NB4 (cell line): ENCODE measurements around the gene TRMT1.

Source experiments
- DNase-seq: peaks from one replicate; pipeline ENCODE4 v3.0.0; 2010; ENCODE audit warnings: low read depth
- H3K4me3 ChIP-seq: one replicate; pipeline ENCODE4 v1.5.1; 2011; ENCODE audit warnings: mild to moderate bottlenecking, low read depth, low read length, moderate library complexity
- MYC ChIP-seq: IDR thresholded peaks from 2 replicates; pipeline ENCODE4 v1.6.1; 2011; ENCODE audit warnings: low read depth, low read length
- POLR2A ChIP-seq: IDR thresholded peaks from 2 replicates; pipeline ENCODE4 v1.6.1; 2011; ENCODE audit warnings: mild to moderate bottlenecking; ENCODE audit not compliant: insufficient read length; ENCODE audit errors: extremely low read depth
- TF ChIP-seq, protein P1 (sequence below): IDR thresholded peaks from 2 replicates; pipeline ENCODE4 v1.6.1; 2011; ENCODE audit warnings: low read depth, low read length
- TF ChIP-seq, protein P2 (sequence below): IDR thresholded peaks from one replicate; pipeline ENCODE4 v1.5.1; 2012; ENCODE audit warnings: low read depth, low read length

TRMT1 gene

DNA sequence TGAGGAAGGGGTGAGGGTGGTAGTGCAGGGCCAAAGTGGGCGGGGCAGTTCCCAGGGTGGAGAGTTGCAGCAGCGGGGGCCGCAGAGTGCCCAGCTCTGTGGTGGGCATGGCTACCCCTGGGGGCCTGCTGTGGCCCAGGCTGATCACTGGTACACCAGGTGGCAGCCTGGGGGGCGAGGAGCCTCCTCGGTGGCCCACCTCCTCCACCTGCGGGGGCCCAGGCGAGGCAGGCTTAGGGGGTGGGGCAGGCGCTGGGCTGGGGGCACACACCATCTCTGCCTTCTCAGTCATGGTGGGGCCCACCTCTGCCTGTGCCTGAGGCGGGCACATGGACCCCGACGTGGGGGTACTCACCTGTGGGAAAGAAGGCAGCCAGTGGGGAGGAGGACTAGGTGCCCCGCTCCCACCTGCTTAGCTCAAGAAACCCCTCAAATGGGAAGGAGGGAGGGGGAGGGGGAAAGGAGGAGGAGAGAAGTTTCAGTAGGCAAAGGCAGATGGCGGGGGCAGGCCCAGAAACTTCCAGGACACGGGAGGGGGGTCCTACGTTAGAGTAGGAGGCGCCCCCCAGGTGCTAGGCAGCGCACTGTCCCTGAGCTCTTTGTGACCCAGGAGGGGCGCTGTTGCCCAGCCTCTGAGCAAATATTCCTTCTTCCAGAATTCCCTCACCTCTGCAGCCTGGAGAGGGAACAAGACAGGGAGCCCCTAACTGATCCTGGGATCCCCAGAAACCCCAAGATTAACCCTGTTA lies 15.5 kb downstream of the TRMT1 start:
- peak overlapping the region; percentile 98 for H3K4me3 ChIP-seq
- DNase-seq: peak; percentile 59
- TF ChIP-seq POLR2A: no peak
- TF ChIP-seq MYC: 0 out of 2 replicates have a peak, but pooled peaks have one; percentile 14
- TF ChIP-seq, protein P1, sequence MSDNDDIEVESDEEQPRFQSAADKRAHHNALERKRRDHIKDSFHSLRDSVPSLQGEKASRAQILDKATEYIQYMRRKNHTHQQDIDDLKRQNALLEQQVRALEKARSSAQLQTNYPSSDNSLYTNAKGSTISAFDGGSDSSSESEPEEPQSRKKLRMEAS: no peak
- TF ChIP-seq, protein P2, sequence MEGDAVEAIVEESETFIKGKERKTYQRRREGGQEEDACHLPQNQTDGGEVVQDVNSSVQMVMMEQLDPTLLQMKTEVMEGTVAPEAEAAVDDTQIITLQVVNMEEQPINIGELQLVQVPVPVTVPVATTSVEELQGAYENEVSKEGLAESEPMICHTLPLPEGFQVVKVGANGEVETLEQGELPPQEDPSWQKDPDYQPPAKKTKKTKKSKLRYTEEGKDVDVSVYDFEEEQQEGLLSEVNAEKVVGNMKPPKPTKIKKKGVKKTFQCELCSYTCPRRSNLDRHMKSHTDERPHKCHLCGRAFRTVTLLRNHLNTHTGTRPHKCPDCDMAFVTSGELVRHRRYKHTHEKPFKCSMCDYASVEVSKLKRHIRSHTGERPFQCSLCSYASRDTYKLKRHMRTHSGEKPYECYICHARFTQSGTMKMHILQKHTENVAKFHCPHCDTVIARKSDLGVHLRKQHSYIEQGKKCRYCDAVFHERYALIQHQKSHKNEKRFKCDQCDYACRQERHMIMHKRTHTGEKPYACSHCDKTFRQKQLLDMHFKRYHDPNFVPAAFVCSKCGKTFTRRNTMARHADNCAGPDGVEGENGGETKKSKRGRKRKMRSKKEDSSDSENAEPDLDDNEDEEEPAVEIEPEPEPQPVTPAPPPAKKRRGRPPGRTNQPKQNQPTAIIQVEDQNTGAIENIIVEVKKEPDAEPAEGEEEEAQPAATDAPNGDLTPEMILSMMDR: peak; percentile 47

DNA sequence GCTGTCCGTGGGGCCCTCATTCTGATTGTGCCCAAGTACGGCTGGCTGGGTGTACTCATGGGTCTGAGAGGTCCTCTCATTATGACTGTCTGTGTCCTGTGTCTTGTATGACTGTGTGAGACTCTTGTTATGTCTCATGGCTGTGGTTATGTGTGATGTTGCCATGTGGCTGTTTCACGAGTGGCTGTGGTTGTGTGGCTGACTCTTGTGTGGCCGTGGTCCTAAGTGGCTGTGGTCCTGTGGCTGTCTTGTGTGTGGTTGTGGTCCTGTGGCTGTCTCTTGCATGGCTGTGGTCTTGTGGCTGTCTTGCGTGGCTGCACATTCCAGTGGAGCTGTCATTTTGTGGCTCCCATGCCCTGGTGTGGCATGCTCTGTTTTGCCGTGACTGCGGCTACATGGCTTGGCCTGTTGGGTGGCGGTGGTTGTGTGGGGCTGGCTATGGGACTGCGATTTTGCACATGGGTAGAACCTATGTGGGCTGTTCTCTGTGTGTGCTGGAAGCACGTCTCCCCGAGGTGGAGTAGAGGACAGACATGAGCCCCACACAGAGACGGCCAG lies 16.4 kb downstream of the TRMT1 start:
- TF ChIP-seq, protein P2: no peak
- no peak for TF ChIP-seq POLR2A
- TF ChIP-seq, protein P1: peak; percentile 17; the same call in 1 of the 2 replicates
- peak overlapping the region; percentile 98 for H3K4me3 ChIP-seq
- peak; percentile 74 for DNase-seq

DNA sequence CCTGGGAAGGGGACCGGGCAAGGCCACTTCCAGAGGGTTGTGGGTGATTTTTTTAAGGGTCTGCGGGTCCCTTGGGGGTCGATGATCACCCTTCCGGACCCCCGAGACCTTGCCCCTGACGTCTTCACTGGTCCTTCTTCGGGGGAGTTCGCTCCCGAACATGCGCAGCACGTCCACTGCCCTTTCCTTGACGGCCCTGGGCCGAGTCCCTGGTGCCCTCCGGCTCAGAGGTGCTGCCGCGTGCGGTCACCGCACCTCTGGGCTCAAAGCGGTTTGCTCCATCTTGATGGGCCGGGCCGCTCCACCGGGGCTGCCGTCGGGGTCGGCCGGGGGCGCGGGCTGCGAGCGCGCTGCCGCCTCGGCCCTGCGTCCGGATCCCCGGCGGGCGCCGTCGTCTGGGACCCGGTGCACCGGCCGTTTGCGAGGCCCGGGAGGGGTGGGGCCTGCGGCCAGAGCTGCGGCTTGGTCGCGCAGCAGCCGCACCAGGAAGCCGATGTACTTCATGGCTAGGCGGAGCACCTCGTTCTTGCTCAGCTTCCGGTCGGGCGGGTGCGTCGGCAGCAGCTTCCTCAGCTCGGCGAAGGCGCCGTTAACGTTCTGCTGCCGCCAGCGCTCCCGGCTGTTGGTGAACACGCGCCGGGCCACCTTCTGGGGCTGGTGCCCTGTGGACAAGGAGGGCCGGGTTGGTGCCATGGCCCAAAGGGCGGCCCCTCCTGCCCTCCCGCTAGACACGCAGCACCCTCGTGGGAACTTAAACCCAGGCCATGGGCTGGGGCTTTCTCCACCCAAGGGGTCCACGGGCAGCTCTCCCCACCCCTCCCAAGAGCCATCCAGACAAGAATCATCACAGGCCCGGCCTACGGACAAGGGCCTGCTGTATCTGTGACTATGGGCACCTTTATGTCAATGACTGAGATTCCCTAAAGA lies 17.2 kb downstream of the TRMT1 start:
- peak overlapping the region; percentile 98 for H3K4me3 ChIP-seq
- peak; percentile 96 for DNase-seq
- TF ChIP-seq POLR2A (peak; percentile 49), MYC (peak; percentile 94)
- TF ChIP-seq, protein P1: peak; percentile 81
- TF ChIP-seq, protein P2: no peak

DNA sequence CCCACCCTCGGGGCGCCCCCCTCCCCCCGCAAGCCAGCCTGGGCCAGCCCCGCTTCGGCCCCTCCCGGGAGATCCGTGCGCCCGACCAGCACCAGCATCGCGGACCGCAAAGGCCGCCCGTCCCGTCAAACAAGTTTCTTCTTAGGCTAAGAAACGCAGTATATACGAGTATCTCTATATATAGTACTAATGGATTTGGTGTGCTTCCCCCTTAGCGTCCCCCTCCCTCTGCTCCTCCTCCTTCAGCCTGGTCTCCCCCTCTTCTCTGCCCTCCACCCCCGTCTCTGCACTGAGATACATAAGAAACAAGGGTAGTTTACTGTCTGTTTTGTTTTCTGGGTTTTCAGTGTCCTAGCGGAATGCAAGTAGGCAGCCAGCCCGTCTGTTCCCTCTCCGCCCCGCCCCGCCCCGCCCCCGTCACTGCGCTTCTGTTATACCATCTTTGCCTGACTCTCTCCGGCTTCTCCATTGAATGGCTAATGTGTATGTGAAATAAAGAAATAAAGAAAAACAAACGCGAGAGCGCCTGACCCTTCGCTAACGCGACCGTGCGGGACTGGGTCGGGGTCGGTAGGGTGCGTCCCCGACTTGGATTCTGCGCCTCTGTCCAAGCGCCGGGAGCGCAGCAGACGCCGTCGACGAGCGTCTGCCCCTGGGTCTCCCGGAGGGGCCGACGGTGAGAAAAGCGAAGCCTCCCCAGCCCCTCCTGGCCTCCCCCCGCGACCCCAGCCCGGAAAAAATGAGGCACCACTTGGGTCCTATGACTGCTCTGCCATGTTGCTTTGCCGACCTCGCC lies 18.1 kb downstream of the TRMT1 start:
- TF ChIP-seq, protein P2: no peak
- TF ChIP-seq MYC: no peak
- TF ChIP-seq, protein P1: no peak
- TF ChIP-seq POLR2A: no peak
- peak overlapping the region; percentile 71 for H3K4me3 ChIP-seq
- DNase-seq: peak; percentile 90
